NOMO-1 treated with DMSO at 0.1 percent for 48 hours (cell line): Measurements from ENCODE around the gene PPM1J.
A peak's percentile ranks its signal among the peaks of the same experiment; 100 is the strongest.

Experiments
- DNase-seq: peaks from one replicate; lab custom pipeline; 2025; ENCODE audit not compliant: unreplicated experiment; lab: John Stamatoyannopoulos, UW

Gene PPM1J

DNA sequence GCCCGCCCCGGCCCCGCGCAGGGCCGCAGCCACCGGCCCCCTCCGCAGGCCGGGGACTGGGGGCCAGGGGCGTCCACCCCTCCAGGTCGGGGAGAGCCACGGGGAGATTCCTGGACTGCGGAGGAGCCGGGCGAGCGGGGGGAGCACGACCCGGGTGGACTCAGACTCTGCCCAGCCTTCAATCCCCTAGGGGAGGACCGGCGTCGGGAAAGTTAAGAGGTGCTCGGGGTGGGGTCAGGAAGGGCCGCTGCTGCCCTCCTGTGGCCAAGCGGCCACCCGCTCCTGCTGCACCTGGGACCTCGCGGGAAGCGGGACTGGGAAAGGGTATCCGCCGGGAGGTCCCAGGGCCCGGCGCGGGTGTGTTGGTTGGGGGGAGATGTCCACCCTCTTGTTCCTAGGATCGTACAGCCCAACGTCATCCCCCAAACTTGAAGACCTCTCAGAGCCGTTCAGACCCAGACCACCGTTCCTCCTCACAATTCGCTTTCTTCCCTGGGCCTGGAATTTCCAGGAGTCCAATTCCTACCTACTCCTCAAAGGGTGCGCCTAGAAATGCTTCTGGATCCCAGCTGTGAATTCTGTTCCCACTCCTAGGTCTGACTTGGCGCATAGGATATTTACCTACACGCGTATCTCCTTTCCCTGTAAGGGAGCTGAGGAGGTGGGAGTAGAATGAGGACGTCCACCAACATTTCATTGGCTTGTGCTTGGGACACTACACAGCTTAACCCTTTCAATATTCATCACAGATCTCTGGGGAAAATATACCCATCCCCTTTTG, 7.7 kb downstream of the PPM1J start:
- peak; percentile 63 for DNase-seq

DNA sequence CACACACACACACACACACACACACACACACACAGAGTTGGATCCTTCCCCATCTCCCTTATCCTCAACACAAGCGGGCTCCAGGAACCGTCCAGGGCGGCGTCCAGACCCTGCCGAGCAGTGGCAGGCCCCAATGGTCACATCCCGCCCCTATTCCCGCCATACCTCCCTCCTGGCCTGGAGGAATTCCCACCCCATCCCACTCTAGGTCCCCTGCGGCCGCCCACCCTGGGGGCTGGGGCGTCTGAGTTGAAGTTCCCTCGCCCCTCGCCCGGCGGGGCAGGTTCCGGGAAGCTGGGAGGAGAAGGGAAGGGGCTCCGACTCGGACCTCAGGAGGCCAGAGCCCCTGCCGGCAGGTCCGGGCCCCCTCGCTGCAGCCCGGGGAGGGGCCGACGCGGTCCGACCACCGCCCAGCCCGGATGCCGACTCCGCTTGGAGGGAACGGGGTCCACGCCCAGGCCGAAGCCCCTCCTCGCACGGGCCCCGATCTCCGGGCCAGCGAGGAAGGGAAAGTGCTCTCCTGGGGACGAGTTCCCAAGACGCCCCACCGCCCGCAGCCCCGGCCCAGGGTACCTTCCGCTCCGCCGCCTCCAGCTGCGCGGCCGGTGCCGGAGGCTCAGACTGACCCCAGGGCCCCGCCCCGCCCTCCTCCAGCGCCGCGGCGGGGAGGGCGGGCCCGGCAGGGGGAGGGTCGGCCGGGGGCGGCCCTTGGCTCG, 8.5 kb downstream of the PPM1J start, which contains the start of gene RHOC:
TSS of gene RHOC (minus strand) at position 623 of the 716 bp plus-strand sequence. CDS start 3,328 bp downstream, outside the sequence.
- DNase-seq: peak; percentile 44

DNA sequence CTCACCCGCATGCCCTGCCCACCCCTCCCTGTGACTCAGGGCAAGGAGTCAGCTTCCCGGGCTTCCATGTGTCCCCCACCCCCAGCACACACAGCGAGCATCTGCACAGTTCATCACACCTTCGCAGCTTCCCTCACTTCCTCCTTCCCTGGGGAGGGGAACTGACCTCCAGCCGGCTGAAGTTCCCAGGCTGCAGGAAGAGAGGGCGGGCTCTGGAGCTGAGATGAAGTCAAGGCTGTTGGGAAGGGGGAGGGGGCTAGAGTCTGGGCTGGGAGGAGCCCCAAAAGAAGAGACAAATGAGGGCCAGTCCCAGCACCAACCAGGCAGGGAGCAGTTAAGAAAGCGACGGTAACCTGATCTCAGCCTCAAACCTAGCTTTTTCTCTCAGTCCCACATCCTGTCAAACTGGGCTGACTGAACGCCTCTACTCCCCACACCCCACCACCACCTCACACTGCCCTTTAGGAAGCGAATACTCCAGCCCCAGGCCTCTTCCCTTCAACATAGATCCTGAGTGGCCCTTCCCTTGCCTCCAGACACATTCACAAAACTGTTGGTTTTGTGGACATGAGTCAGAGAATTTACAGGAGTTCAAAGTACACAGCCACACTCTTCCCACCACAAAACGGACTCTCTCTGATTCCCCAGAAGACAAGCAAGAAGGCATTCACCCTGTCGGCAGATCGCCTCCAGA, 10.1 kb downstream of the PPM1J start:
- peak; percentile 69 for DNase-seq

DNA sequence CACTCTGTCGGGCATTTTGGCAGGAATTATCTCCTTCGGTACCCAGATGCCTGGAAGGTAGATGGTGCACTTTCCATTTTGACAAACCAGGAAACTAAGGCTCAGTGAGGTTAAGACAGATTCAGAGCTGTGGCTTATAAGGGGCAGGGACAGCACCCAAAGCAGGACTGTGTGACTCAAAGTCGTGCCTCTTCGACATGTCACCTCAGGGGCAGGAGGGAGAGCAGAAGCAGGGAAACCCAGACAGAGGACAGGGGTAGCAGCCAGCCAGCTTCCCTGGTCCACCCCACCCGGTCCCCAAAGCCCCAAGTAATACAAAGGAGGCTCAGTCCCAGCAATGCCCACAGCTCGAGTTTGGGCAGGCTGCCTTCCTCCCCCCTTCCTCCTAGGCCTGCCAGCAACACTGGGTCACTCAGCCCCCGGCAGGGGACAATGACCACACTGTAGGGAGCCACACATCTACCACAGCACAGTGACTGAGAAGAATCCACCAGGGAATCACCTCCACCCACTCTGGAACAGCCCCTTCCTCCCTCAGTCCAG, 10.7 kb downstream of the PPM1J start:
- no peak for DNase-seq

DNA sequence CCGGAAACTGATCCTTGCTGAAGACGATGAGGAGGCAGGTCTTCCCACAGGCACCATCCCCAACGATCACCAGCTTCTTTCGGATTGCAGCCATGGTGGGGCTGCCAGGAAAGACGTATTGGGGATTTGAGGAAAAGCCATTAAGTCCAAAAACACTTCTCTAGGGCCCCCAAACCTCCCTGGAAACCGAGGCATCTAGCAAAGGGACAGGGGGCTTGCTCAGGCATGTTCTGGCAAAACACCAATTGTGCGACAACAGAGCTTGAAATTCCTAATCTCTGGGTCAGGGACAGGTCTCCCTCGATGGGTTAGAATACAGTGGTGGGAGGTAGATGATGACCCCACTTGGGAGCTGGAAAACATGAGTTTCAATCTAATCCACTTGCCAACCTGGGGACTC, 11.4 kb downstream of the PPM1J start:
- no peak for DNase-seq

DNA sequence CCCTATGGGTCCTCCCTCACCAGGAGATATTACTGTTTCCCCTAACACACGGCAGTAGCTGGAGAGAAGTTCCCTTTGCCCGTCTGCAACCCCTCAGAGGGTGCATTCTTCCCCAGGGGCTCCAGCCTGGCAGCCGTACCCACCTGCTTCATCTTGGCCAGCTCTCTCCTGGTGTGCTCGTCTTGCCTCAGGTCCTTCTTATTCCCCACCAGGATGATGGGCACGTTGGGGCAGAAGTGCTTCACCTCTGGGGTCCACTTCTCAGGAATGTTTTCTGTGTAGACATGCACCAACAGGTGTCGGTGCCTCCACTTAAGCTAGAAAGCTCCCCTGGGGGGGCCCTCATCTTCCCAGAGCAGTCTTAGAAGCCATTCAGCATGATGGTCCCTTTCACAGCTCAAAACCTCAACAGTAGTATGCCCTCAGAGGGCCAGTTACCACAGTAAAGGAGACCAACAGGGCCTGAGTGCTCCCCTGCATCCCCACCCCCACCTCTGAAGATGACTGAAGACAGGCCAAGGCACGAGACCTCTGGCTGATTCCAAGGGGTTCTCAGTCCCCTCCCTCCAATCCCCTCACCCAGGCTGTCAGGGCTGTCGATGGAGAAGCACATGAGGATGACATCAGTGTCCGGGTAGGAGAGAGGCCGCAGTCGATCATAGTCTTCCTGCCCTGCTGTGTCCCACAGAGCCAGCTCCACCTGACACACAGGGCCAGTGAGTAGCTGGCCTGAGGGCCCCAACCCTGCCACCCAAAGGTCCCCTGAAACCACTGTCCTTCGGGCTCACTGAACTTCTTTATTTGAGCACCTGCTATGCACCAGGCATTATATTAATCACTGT, 12.5 kb downstream of the PPM1J start:
- DNase-seq: no peak

DNA sequence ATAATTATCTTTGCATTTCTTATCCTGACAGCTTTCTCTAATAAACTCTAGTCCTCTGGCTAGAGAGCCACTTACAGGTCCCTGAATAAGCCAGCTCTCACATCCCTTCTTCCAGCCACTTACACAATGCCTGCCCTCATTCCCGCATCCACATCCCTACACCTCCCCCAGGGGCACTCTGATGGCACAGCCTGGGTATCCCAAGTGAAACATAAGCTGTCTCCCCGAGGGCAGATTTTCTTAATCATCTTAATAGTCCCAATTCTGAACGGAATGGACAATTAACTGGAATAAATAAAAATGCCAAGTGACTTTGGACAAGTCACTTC, 13.1 kb downstream of the PPM1J start:
- no peak for DNase-seq

DNA sequence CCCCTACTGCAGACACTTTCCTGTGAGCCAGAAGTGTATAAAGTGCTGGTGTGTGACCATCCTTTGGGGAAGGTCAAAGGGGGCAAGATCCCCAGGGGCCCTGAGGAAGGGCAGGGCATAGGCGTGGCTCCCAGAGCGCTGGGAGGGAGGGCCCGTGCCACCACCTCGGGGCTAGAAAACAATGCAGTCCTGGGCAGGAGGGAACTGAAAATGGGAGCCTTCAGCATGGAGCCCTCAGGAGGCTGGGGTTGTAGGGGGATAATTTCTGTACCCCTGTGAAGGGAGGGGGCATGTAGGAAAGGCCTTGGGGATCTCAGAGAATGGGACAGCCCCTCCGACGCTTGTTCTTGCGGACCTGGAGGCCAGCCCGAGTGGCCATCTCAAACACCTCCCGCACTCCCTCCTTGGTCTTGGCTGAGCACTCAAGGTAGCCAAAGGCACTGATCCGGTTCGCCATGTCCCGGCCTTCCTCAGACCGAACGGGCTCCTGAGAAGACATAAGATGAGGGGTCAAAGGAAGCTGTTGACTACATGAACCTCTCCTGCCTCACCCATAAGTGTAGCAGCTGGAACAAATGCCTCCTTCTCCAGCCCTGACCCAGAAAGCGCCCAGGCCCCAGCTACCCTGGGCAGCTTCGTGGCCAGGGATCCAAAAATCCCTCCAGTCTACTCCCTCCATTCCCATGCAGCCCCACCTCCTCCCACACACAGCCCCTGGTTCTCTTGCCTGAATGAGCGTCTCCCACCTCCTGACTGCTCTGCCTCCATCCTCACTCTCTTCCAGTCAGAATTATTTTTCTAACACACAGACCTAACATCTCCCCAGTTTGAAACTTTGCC, 13.7 kb downstream of the PPM1J start:
- DNase-seq: no peak

DNA sequence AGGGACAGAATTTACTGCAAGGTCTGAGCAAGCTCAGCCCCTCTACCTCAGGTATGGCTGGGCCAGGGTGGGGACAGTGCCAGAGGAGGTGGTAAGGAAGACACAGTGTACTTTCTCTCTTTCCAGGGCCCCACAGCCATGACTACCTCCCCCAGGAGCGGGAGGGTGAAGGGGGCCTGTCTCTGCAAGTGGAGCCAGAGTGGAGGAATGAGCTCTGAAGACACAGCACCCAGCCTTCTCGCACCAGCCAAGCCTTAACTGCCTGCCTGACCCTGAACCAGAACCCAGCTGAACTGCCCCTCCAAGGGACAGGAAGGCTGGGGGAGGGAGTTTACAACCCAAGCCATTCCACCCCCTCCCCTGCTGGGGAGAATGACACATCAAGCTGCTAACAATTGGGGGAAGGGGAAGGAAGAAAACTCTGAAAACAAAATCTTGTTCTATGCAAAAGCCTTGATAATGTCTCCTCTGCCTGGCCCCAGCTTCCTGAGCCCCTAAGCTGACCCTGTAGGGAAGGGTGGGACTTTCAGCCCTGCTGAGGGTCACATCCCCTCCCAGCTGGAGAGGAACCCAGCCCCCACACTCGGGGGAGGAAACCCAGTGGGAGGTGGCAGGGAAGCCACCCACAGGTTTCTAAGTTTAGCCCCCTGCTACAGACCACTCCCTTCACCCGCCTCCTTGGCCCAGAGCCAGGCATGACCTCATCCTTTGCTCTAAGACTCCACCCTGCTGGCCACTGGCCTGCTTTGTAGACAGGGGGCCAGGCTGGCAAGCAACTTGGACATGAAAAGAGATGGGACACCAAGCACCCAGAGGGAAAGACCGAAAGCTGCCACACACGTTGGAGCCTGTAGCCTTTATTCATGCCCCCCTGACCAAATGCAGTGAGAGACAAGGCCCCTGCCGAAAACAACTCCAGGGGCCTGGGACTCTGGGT, 14.6 kb downstream of the PPM1J start:
- peak; percentile 72 for DNase-seq

DNA sequence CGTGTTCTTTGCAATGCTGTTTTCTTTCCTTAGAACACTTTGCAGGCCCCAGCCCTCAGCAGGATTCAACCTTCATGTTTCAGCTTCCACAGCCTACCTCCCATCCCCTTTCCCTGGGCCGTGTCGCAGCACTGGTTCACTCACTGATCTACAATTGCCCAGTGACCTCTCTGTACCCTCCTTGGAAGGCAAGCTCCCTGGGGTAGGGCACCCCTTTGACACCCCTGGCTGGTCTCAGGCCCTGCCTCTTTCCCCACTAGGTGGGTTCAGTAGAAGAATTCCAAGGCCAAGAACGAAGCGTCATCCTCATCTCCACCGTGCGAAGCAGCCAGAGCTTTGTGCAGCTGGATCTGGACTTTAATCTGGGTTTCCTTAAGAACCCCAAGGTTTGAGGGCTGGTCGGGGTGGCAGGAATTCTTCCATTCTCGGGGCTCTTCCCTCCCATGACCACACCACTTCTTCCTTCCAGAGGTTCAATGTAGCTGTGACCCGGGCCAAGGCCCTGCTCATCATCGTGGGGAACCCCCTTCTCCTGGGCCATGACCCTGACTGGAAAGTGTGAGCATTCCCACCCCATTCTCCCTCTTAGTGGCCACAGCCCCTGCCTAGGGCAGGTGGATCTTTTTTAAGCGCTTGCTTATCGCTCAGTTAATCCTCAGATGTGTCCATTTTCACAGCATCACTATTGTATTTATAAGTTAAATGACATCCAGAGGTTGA, 15.5 kb downstream of the PPM1J start:
- no peak for DNase-seq

DNA sequence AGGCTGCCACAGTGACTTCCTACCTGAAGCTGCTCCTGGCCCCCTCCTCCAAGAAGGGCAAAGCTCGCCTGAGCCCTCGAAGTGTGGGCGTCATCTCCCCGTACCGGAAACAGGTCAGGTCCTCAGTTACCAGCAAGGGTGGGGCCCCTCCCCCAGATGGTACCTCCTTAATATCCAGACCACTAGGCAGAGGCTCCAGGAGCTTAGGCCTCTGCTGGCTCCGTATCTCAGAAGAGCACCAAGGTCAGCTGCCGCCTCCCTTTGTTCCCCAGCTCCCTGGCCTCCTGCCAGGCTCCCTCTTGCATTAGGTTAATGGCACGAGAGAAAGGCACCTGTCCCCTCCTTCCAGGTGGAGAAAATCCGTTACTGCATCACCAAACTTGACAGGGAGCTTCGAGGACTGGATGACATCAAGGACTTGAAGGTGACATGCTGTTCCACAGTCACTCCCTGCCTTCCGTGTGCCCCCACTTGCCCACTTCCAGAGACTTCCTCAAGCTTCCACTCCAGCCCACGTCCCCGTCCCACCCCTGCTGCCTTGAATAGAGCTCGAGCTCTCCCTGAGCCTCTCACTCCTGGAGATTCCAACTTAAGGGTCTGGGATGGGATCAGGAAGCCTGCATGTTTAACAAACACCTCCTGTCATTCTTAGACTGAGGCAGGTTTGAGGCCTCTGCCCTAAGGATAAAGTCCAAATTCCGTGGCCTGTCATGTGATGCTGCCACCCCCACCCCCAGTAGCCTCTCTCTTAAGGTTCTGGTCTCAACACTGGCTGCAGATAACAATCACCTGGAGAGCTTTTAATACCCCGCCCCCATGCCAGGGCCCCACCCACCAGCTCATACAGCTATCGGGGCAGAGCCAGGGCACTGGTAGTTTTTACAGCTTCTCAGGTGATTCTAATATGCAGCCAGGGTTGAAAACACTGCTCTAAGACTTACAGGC, 16.5 kb downstream of the PPM1J start:
- no peak for DNase-seq

DNA sequence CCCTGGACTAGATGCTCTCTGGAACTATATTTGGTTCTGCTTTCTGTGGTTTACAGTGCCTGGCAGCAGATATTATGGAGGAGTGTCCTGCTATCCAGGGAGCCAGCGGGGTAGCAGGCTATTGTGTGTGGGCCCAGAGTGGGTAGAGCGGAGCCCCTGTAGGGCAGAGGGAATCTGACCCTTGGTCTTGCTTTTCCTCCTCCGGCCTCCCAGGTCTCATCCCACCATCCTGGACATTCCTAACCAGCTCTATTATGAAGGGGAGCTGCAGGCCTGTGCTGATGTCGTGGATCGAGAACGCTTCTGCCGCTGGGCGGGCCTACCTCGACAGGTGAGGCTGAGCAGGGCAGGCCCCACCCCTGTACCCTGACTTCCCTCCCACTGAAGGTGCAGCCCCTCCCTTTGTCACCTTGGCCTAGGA, 17.3 kb downstream of the PPM1J start:
- no peak for DNase-seq

DNA sequence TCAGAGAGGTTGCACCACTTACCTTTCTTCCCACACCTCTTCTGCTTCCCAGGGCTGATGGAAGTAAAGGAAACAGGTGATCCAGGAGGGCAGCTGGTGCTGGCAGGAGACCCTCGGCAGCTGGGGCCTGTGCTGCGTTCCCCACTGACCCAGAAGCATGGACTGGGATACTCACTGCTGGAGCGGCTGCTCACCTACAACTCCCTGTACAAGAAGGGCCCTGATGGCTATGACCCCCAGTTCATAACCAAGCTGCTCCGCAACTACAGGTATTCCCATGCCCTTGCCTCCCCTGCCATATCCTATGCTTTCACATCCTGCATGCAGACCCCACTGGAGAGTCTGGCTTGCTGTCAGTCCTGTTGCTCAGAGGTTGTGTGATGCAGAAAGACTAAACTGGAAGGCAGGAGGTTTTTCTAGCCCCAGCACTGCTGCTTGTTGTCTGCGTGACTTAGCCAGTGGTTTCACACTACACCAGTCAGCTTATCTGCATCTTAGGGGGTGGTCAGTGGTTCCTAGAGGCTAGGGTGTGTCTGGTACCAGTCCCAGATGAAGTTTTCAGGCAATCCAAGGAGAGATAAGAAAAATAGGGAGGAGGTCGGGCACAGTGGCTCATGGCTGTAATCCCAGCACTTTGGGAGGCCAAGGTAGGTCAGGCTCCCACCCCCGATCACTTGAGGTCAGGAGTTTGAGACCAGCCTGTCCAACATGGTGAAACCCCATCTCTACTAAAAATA, 18.4 kb downstream of the PPM1J start:
- DNase-seq: no peak

DNA sequence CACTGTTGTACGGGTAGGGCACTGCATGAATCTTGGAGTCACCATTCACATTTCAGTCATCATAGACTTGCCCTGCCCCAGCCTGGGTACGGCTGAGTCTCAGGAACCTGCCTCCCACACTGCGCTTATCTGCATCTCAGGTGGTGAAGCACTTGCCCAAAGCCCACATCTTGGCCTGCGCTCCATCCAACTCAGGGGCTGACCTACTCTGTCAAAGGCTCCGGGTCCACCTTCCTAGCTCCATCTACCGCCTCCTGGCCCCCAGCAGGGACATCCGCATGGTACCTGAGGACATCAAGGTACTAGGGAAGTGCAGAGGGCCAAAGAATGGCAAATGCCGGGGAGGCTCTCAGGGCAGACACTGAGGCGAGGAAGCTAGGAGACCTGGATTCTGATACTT, 19.9 kb downstream of the PPM1J start:
- DNase-seq: no peak

DNA sequence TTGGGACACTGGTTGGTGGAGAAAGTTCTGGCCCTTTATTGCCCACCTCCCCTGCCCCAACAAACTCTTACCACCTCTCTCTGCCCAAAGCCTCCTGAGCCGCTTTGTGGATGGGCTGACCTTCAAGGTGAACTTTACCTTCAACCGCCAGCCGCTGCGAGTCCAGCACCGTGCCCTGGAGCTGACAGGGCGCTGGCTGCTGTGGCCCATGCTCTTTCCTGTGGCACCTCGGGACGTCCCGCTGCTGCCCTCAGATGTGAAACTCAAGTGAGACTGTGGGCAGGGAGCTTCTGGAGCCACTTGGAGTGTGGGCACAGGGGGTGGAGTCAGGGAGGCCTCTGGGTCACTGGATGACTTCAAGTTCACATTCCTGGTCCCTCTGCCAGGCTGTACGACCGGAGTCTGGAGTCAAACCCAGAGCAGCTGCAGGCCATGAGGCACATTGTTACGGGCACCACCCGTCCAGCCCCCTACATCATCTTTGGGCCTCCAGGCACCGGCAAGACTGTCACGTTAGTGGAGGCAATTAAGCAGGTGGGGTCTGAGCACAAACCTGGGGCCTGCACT, 20.7 kb downstream of the PPM1J start:
- DNase-seq: no peak

DNA sequence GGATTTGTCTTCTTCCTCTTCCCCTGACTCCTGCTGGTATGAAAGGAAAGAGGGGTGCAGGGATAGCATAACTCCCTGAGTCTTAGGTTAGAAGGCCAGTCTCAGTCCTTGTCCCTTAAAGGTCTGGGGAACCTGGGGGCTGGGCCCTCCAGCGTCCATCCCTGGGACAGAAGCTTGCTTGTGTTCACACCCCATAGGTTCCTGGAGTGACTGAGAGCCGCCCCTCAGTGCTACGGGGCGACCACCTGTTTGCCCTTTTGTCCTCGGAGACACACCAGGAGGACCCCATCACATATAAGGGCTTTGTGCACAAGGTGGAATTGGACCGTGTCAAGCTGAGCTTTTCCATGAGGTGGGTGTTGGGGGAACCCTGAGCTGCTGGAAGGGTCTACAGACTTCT, 21.3 kb downstream of the PPM1J start:
- DNase-seq: no peak
